ENCODE measurements around the gene CLCN5. TPM values are rescaled to one million over a fixed set of nuclear protein-coding genes. Genes with fewer than 3 reads are reported as not detected.

CLCN5 gene
- total and polyA plus RNA-seq, 2 experiments from 2014 or later = 1.8 to 2.9 TPM

- WGBS, 2 experiments (ENCODE audit: low coverage in 1 of 2, low lambda C conversion rate in 2 of 2, missing lambda C conversion rate in 2 of 2) = 41 to 49% methylated on average over 2 of the region's 2 CpGs
- Histone ChIP-seq H3K79me2 (ENCODE audit: insufficient read depth) (no peaks in the 10 kb centered on the region), H3K27me3 (replicated peaks; ENCODE audit: insufficient read depth) (no peaks in the 10 kb centered on the region), H3K9me2 (ENCODE audit: insufficient read depth) (no peaks in the 10 kb centered on the region), H3K9ac (no peak overlapping the region), H3F3A (ENCODE audit: insufficient read depth) (no peaks in the 10 kb centered on the region), H3K4me3 (no peak overlapping the region), H3K27ac (no peak overlapping the region), H4K20me1 (ENCODE audit: insufficient read depth) (no peaks in the 10 kb centered on the region), H3K4me2 (ENCODE audit: unreplicated experiment) (no peak overlapping the region), H3K9me3 (ENCODE audit: low read depth) (no peaks in the 10 kb centered on the region), H2AFZ (no peak overlapping the region), H3K36me3 (ENCODE audit: low read depth) (no peaks in the 10 kb centered on the region), H3K4me1 (ENCODE audit: insufficient read depth) (no peaks in the 10 kb centered on the region)
- DNase-seq = no peak
- TF ChIP-seq EZH2 (IDR thresholded peaks at IDR 0.05; ENCODE audit: insufficient read depth, poor library complexity, severe bottlenecking) (no peak), EZH2phosphoT487 (IDR thresholded peaks at IDR 0.05; ENCODE audit: insufficient read depth, low read depth) (no peak)
- in situ Hi-C loops (cut with MboI) = no loop called here
Measured at GRCh38 chrX:49947781-49948180, 25.4 kb downstream of the CLCN5 start.

DNA sequence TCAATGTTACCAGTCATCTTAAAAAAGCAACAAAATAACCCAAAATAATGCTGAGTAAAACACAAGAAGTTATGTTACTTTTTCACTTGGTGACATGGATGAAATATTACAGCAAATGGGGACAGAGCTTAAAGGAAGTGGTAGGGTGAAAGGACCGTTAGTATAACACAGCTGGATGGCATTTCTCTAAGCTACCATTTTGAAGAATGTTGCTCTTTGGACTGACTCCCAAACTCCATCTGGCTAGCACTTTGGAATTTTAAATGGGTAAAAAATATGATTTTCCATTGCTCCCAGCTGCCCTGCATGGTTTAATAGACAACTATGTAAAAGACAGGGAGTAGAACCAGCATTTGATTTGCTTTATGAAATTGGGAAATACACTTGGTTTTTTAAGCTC is 27.6 kb downstream of the CLCN5 start:
- Histone ChIP-seq H3K27ac (no peak overlapping the region), H4K20me1 (ENCODE audit: insufficient read depth) (no peaks in the 10 kb centered on the region), H3K4me3 (no peak overlapping the region), H3K4me1 (ENCODE audit: insufficient read depth) (no peaks in the 10 kb centered on the region), H3K27me3 (replicated peaks; ENCODE audit: insufficient read depth) (no peaks in the 10 kb centered on the region), H3K9ac (no peak overlapping the region), H3F3A (ENCODE audit: insufficient read depth) (no peaks in the 10 kb centered on the region), H3K4me2 (ENCODE audit: unreplicated experiment) (no peak overlapping the region), H3K9me2 (ENCODE audit: insufficient read depth) (no peaks in the 10 kb centered on the region), H2AFZ (no peak overlapping the region), H3K79me2 (ENCODE audit: insufficient read depth) (no peaks in the 10 kb centered on the region), H3K36me3 (ENCODE audit: low read depth) (no peaks in the 10 kb centered on the region), H3K9me3 (ENCODE audit: low read depth) (no peaks in the 10 kb centered on the region)
- 15 to 25% methylated on average over 1 of the region's 1 CpG for WGBS, 2 experiments (ENCODE audit: low coverage in 1 of 2, low lambda C conversion rate in 2 of 2, missing lambda C conversion rate in 2 of 2)
- TF ChIP-seq EZH2phosphoT487 (IDR thresholded peaks at IDR 0.05; ENCODE audit: insufficient read depth, low read depth) = no peak
- TF ChIP-seq EZH2 (IDR thresholded peaks at IDR 0.05; ENCODE audit: insufficient read depth, poor library complexity, severe bottlenecking) = no peak
- DNase-seq = no peak
- in situ Hi-C loops (cut with MboI) = no loop called here

DNA sequence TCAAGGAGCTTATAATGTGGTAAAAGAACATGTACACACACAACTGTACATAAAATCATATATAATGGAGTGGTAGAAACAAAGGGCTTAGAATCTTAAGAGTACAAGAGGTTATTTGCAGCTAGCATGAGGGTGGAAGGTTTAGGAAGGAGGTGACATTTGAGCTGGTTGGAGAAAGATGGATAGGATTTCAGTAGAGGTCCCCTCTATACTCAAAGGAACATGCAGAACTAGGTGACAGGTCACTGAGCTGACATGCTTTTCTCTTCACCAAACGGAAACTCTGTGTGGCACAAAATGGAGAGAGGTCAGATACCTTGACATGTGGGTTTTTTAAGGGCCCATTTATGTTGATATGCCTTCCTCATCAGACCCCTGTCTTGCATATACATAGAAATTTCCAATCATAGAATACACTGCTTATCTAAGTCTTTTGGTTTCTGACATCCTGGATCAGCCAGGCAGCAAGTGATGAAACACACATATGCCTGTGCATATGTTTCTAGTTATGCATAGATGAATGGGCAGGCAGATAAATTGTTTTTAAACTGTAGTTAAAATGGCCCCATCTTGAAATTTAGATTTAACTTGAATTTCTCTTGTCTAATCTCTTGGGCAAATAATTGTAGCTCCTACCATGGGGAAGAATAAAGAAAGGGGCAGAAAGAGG is 29.3 kb downstream of the CLCN5 start:
- Histone ChIP-seq H3K27me3 (replicated peaks; ENCODE audit: insufficient read depth) (no peaks in the 10 kb centered on the region), H3K4me2 (ENCODE audit: unreplicated experiment) (no peak overlapping the region), H3K36me3 (ENCODE audit: low read depth) (no peaks in the 10 kb centered on the region), H3F3A (ENCODE audit: insufficient read depth) (no peaks in the 10 kb centered on the region), H2AFZ (no peak overlapping the region), H3K9me3 (ENCODE audit: low read depth) (no peaks in the 10 kb centered on the region), H3K9me2 (ENCODE audit: insufficient read depth) (no peaks in the 10 kb centered on the region), H3K4me1 (ENCODE audit: insufficient read depth) (no peaks in the 10 kb centered on the region), H3K9ac (no peak overlapping the region), H4K20me1 (ENCODE audit: insufficient read depth) (no peaks in the 10 kb centered on the region), H3K27ac (no peak overlapping the region), H3K79me2 (ENCODE audit: insufficient read depth) (no peaks in the 10 kb centered on the region), H3K4me3 (no peak overlapping the region)
- in situ Hi-C loops (cut with MboI) = no loop called here
- TF ChIP-seq EZH2 (IDR thresholded peaks at IDR 0.05; ENCODE audit: insufficient read depth, poor library complexity, severe bottlenecking) (no peak), EZH2phosphoT487 (IDR thresholded peaks at IDR 0.05; ENCODE audit: insufficient read depth, low read depth) (no peak)
- no peak for DNase-seq
- WGBS, 2 experiments (ENCODE audit: low coverage in 1 of 2, low lambda C conversion rate in 2 of 2, missing lambda C conversion rate in 2 of 2) = 90% methylated on average over 1 of the region's 1 CpG; no CpG with 5 or more reads in 1 of the 2 experiments

- Histone ChIP-seq H3K4me1 (ENCODE audit: insufficient read depth) (no peaks in the 10 kb centered on the region), H4K20me1 (ENCODE audit: insufficient read depth) (no peaks in the 10 kb centered on the region), H3K36me3 (ENCODE audit: low read depth) (no peaks in the 10 kb centered on the region), H3K4me2 (ENCODE audit: unreplicated experiment) (no peak overlapping the region), H3K4me3 (no peak overlapping the region), H3K9ac (no peak overlapping the region), H2AFZ (no peak overlapping the region), H3K79me2 (ENCODE audit: insufficient read depth) (no peaks in the 10 kb centered on the region), H3K9me3 (ENCODE audit: low read depth) (no peaks in the 10 kb centered on the region), H3K27me3 (replicated peaks; ENCODE audit: insufficient read depth) (no peaks in the 10 kb centered on the region), H3K27ac (no peak overlapping the region), H3F3A (ENCODE audit: insufficient read depth) (no peaks in the 10 kb centered on the region), H3K9me2 (ENCODE audit: insufficient read depth) (no peaks in the 10 kb centered on the region)
- 80 to 85% methylated on average over 2 of the region's 2 CpGs for WGBS, 2 experiments (ENCODE audit: low coverage in 1 of 2, low lambda C conversion rate in 2 of 2, missing lambda C conversion rate in 2 of 2)
- in situ Hi-C loops (cut with MboI) = no loop called here
- TF ChIP-seq EZH2phosphoT487 (IDR thresholded peaks at IDR 0.05; ENCODE audit: insufficient read depth, low read depth) = no peak
- no peak for TF ChIP-seq EZH2 (IDR thresholded peaks at IDR 0.05; ENCODE audit: insufficient read depth, poor library complexity, severe bottlenecking)
- no peak for DNase-seq
Measured at GRCh38 chrX:49956313-49956712, 33.9 kb downstream of the CLCN5 start.
